HAP-1 (cell line): ENCODE data around the gene WDR4.
A peak's percentile ranks its signal among the peaks of the same experiment; 100 is the strongest.
"Not testable (repeated sequence)": the region's sequence is repeated elsewhere in the genome, so short reads cannot be mapped to it uniquely, and the experiment has no call there.

Source experiments
- DNase-seq, 2 experiments: peaks; one replicate each; pipeline ENCODE4 v3.0.0-alpha.2; 2016 to 2020; ENCODE audit warnings: low spot score in 2 of 2
- H3K27me3 ChIP-seq: fragments of 250-450 bp; sonication (Bioruptor Pico); 2 replicates; pipeline ENCODE4 v1.5.1; 2020; ENCODE audit warnings: low read depth, mild to moderate bottlenecking, moderate library complexity
- H3K36me3 ChIP-seq: fragments of 250-450 bp; sonication (Bioruptor Pico); replicated peaks from 2 replicates; pipeline ENCODE4 v1.5.1; 2020; ENCODE audit warnings: mild to moderate bottlenecking
- H3K4me1 ChIP-seq: fragments of 250-450 bp; sonication (Bioruptor Pico); 2 replicates; pipeline ENCODE4 v1.5.1; 2020; ENCODE audit warnings: mild to moderate bottlenecking
- H3K4me3 ChIP-seq: fragments of 250-450 bp; sonication (Bioruptor Pico); 2 replicates; pipeline ENCODE4 v1.5.1; 2020; ENCODE audit warnings: mild to moderate bottlenecking, moderate library complexity
- H3K9me3 ChIP-seq: fragments of 250-450 bp; sonication (Bioruptor Pico); 2 replicates; pipeline ENCODE4 v1.5.1; 2020; ENCODE audit warnings: mild to moderate bottlenecking, moderate library complexity
- in situ Hi-C: fragments of 300-500 bp; cut with MboI; formaldehyde crosslinking; loops from 3 replicates; pipeline ENCODE4 v1.14.3; 2020; ENCODE audit warnings: low sequenced_read_pairs, inconsistent platforms, mixed read lengths

WDR4 gene, protein sequence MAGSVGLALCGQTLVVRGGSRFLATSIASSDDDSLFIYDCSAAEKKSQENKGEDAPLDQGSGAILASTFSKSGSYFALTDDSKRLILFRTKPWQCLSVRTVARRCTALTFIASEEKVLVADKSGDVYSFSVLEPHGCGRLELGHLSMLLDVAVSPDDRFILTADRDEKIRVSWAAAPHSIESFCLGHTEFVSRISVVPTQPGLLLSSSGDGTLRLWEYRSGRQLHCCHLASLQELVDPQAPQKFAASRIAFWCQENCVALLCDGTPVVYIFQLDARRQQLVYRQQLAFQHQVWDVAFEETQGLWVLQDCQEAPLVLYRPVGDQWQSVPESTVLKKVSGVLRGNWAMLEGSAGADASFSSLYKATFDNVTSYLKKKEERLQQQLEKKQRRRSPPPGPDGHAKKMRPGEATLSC

DNA sequence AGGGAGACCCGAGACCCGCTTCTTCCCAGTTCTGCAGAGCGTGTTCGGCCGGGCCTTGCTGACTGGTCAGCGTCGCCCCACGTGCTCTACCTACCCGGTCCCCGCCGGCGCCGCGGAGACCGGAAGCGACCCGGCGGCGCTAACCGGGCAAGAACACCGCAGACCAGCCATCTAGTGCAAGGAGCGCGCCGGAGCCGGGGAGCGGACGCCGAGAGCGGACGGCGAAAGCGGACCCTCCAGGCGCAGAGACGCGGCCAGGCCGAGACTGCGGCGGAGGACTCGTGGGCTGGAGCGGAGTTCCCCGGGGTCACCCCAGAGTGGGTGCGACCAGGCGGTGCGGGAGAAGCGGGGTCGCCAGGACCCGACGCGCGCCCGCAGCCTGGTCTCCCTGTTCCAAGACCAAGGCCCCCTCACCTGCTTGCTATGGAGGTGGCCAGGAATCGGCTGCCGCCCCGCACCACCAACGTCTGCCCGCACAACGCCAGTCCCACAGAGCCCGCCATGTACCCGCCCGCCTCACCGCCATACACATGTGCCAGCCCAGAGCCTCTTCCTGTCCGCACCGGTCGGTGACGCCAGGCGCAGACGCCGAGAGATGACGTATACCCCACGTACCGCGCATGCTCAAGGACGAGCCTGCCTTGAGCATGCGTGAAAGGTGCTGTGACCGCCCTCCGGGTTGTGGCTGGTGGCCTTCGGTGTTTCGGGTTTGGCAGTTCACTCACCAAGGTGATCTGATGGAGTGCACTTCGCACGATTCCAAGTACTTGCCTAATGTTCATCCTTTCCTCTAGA is at the start of gene WDR4:
Gene WDR4, minus strand, starts transcription at position 547 of the 795 bp plus-strand sequence. Its CDS starts 44 bp downstream, at position 503.
- DNase-seq: peak; percentile 93 to 97
- H3K4me1 ChIP-seq: no peaks in the 10 kb centered on the region; the same call in 1 of the 2 replicates
- peak within 1 kb of the TSS; percentile 93 for H3K4me3 ChIP-seq
- in situ Hi-C loops: no loop called here
- peaks cover 23% of the 10 kb centered on the region for H3K36me3 ChIP-seq
- 0 out of 2 replicates have a peak, but pooled peaks cover 2% of the 10 kb centered on the region for H3K9me3 ChIP-seq
- no peaks in the 10 kb centered on the region for H3K27me3 ChIP-seq

DNA sequence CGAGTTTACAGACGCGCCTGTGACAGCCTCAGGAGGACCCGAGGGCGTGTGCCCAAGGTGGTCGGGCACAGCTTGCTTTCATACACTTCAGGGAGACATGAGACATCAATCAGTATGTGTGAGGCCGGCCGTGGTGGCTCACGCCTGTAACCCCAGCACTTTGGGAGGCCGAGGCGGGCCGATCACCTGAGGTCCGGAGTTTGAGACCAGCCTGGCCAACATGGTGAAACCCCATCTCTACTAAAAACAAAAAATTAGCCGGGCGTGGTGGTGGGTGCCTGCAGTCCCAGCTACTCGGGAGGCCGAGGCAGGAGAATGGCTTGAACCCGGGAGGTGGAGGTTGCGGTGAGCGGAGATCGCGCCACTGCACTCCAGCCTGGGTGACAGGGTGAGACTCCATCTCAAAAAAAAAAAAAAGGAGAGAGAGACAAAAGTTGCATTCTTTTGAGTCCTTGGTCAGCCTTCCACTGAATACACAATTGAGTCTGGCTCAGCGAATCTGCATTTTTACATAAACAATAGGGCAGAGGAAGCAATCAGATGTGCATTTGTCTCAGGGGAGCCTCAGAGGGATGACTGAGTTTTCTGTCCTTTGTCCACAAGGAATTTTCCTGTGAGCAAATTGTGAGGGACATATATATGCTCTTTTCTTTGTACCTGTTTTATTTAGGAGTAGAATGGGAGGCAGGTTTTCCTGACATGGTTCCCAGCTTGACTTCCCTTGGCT is 48.3 kb upstream of the WDR4 start:
- H3K4me1 ChIP-seq: peaks cover 26% of the 10 kb centered on the region
- H3K36me3 ChIP-seq, H3K27me3 ChIP-seq, in situ Hi-C loops, H3K9me3 ChIP-seq: not testable (repeated sequence)
- DNase-seq: peak; percentile 65 to 71
- peak overlapping the region; percentile 8 for H3K4me3 ChIP-seq

DNA sequence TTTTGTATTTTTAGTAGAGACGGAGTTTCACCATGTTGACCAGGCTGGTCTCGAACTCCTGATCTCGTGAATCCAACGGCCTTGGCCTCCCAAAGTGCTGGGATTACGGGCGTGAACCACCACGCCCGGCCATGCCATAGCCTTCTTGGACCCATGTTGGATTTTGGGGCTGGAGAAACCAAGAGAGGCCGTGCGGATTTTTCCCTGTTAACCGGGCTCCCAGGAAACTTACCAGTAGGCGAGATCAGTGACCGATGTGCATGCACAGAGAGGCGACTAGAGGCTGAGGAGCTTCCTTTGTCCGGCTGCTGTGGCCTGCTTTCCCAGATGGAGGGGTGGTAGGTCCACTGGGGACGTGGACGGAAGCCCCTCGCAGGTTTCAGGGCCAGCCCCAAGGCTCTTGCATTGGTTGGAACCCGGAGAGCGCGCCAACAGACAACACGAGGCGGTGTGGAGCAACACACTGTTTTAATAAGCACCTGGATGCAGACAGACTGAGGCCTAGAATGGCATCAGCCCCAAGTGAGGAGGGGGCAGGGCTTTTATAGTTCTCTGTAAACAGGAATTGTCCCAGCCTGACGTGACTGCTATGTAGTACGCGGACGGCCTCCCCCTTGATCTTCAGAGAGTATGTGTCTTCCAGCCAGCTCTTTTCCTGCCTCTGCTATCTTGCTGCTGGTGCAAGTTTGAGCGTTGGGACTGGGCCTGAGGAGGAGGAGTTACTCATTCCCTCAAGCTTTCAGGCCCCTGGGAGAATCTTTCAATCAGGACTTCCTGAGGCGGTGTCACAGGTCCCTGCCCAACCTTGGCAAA is 46.0 kb upstream of the WDR4 start, which contains the start of gene ERVH48-1:
Gene ERVH48-1, minus strand, starts transcription at position 517 of the 813 bp plus-strand sequence. CDS start 6,624 bp downstream, outside the sequence.
- H3K4me3 ChIP-seq: no peak within 1 kb of the TSS
- no peaks in the 10 kb centered on the region for H3K36me3 ChIP-seq
- peaks cover 26% of the 10 kb centered on the region for H3K4me1 ChIP-seq
- in situ Hi-C loops: no loop called here
- DNase-seq: peak in 1 of 2 experiments; percentile 48
- no peaks in the 10 kb centered on the region for H3K27me3 ChIP-seq
- no peaks in the 10 kb centered on the region for H3K9me3 ChIP-seq

DNA sequence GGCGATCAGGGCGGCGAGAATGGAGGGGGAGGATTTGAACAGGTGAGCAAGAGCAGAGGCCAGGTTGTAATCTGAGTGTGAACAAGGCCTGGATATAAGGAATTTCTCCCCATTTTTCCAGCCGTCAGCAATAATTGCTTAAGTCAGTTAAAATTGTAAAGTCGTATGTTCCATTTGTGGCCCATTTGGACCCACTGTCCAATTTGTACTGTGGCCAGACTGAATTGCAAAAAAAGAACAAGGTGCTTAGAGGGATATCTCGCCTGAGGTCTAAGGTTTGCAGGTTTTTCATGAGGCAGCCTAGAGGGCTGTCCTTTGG is 45.1 kb upstream of the WDR4 start:
- H3K4me3 ChIP-seq: no peak overlapping the region
- no peaks in the 10 kb centered on the region for H3K27me3 ChIP-seq
- DNase-seq: no peak
- no peaks in the 10 kb centered on the region for H3K36me3 ChIP-seq
- in situ Hi-C loops: no loop called here
- peaks cover 23% of the 10 kb centered on the region for H3K4me1 ChIP-seq
- no peaks in the 10 kb centered on the region for H3K9me3 ChIP-seq

DNA sequence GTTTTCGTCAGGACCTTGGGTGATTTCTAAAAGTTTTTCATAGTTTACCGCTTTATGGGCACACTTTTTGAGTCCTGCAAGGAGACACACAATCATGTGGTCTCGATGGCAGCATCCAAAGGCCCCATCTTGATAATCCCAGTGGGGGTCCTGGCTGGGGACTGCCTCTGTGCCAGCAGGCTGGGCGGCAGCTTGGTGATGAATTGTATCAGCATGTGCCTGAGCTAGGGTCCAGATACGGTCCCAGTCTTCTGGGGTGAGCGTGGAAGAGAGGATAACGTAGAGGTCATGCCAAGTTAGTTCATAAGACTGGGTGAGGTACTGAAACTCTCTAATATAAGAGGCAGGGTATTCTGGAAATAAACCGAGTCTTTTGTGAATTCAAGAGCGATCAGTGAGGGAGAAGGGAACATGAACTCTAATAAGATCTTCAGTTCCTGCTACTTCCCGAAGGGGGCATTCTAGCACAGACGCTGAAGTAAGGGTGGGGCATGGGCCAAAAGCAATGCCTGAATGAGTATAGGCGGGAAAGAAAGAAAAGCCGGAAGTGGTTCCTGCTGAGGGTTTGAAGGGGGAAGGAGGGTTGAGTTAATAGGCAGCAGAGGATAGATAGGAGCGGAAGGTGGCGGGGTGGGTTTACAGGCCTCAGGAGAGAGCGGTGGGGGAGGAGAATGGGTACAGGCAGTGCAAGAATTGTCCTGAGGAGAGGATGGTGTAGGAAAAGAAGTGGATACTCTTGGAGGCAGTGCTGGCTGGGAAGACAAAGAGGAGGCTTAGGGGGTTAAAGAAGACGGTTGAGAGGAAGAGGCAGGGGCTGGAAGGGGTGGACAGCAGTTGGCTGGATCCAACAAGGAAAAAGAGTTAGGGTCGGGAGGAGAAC is 44.5 kb upstream of the WDR4 start:
- Histone ChIP-seq H3K36me3 (no peaks in the 10 kb centered on the region), H3K4me3 (no peak overlapping the region)
- in situ Hi-C loops: no loop called here

DNA sequence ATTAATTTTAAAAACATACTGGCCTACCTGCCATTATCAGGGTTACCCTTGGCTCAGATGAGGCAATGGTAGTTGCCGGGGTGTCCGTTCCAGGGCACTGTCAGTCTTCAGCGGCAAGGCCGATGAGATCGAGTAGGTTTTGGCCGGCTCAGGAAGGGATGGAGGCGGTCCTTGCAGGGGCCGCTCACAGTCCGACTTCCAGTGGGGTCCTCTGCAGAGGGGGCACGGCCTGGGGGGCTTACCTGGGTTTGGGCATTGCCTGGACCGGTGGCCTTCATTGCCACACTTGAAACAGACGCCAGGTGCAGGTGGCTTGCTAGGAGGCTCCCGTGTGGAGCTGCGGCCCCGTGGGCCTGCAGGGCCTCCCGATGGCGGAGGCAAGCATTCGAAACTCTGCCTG is 43.6 kb upstream of the WDR4 start:
- no peak for DNase-seq
- Histone ChIP-seq H3K27me3 (no peaks in the 10 kb centered on the region), H3K9me3 (no peaks in the 10 kb centered on the region), H3K36me3 (no peaks in the 10 kb centered on the region), H3K4me3 (no peak overlapping the region), H3K4me1 (peaks cover 17% of the 10 kb centered on the region)
- in situ Hi-C loops: no loop called here

More for the DNA sequence above, 44.5 kb upstream of the WDR4 start:
- peaks cover 20% of the 10 kb centered on the region for H3K4me1 ChIP-seq
- no peaks in the 10 kb centered on the region for H3K27me3 ChIP-seq
- no peaks in the 10 kb centered on the region for H3K9me3 ChIP-seq
- peak; percentile 92 to 97 for DNase-seq

DNA sequence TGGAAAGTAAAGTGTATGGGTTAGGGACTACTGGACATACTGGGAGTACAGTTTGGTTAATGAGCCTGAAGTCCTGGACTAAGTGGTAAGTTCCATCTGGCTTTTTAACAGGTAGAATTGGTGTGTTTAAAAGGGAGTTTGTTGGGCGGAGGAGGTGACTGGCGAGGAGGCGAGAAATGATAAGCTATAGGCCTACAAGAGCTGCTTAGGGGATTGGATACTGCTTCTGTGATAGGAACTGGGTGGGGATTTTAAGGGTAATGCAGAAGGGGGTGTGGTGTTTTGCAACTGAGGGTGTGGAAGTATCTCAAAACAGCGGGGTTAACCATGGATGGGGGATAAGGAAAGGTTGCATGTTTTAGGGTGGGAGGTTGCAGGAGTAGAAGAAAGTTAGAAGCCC is 42.6 kb upstream of the WDR4 start:
- Histone ChIP-seq H3K9me3 (no peaks in the 10 kb centered on the region), H3K27me3 (no peaks in the 10 kb centered on the region), H3K4me3 (no peak overlapping the region), H3K4me1 (peaks cover 12% of the 10 kb centered on the region), H3K36me3 (no peaks in the 10 kb centered on the region)
- in situ Hi-C loops: no loop called here
- DNase-seq: no peak

DNA sequence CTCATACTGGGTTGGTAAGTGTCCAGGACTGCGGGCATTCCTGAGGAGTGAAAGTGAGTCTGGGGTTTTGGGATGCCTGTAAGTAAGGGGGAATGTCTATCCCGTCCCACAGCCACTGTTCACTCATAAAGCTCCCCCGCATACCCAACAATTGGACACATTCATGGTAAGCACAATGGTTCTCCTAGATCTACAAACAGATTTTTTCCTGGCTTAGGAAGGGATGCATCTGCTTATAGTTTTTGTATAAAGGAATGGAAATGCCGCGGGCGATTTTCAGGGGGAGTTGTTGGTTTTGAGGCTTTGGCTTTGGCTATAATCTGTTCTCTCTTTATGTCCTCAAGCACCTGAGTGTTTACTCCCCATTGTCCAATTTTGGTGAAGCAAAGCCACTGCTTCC is 39.0 kb upstream of the WDR4 start:
- Histone ChIP-seq H3K27me3 (no peaks in the 10 kb centered on the region), H3K36me3 (no peaks in the 10 kb centered on the region; the same call in 1 of the 2 replicates), H3K9me3 (no peaks in the 10 kb centered on the region), H3K4me1 (no peaks in the 10 kb centered on the region), H3K4me3 (no peak overlapping the region)
- DNase-seq: peak in 1 of 2 experiments; percentile 46
- in situ Hi-C loops: no loop called here

DNA sequence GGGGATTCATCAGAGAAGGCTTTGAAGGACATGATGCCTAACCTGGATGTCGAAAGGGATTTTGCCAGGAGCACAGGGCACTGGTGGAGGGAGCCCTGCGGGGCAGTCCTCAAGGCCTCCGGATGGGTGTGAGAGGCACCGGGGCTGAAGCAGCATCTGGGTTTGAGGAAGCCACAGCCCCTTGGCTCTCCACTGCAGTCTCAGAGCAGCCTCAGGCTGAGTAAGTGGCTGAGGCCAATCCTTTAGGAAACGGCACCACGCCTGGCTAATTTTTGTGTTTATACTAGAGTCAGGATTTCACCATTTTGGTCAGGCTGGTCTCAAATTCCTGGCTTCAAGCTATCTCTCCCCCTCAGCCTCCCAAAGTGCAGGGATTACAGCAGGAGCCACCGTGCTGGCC is 34.1 kb upstream of the WDR4 start:
- DNase-seq: no peak
- no peak overlapping the region for H3K4me3 ChIP-seq
- in situ Hi-C loops: no loop called here

DNA sequence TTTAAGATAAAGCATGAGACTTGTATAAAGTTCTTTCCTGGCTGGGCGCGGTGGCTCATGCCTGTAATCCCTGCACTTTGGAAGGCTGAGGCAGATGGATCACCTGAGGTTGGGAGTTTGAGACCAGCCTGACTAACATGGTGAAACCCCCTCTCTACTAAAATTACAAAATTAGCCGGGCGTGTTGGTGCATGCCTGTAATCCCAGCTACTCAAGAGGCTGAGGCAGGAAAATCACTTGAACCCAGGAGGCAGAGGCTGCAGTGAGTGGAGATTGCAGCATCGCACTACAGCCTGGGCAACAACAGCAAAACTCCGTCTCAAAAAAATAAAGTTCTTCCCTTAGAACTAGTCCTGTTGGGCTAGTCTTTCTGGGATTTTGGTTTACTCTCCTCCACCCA is 32.6 kb upstream of the WDR4 start:
- H3K4me1 ChIP-seq, in situ Hi-C loops: not testable (repeated sequence)

More for the DNA sequence above, 34.1 kb upstream of the WDR4 start:
- H3K4me1 ChIP-seq: no peaks in the 10 kb centered on the region
- no peaks in the 10 kb centered on the region for H3K27me3 ChIP-seq
- no peaks in the 10 kb centered on the region for H3K9me3 ChIP-seq
- peaks cover 27% of the 10 kb centered on the region for H3K36me3 ChIP-seq

DNA sequence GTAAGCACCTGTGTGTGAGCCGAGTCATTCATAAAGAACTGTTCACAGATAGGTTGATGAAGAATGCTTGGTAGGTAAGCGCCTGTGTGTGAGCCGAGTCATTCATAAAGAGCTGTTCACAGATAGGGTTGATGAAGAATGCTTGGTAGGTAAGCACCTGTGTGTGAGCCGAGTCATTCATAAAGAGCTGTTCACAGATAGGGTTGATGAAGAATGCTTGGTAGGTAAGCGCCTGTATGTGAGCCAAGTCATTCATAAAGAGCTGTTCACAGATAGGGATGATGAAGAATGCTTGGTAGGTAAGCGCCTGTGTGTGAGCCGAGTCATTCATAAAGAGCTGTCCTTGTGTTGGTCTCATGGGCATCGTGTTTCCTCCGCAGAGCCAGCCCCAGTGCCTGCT is 29.1 kb upstream of the WDR4 start:
- H3K4me3 ChIP-seq, H3K4me1 ChIP-seq, H3K27me3 ChIP-seq, DNase-seq, in situ Hi-C loops, H3K9me3 ChIP-seq: not testable (repeated sequence)
- peaks cover 65% of the 10 kb centered on the region for H3K36me3 ChIP-seq

More for the DNA sequence above, 32.6 kb upstream of the WDR4 start:
- H3K4me3 ChIP-seq, H3K9me3 ChIP-seq, H3K27me3 ChIP-seq, DNase-seq: not testable (repeated sequence)
- peaks cover 35% of the 10 kb centered on the region for H3K36me3 ChIP-seq

DNA sequence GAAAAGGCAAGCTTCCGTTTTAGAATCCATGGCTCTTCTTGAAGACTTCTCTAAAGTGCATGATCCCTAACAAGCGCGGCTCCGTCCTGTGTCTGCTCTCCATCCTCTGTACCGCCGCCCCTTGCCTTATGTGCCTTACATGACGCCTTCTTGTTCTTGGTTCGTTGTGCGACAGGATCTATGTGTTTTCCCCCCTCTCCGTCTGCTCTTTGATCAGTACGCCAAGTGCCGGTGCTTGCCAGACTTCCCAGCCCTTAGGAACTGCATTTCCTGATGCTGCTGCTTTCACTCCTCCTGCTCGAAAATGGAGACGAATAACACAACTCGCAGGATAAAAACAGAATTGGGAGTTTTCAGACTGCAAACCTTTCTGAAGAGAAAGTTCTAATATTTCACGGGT is 26.9 kb upstream of the WDR4 start:
- peaks cover 79% of the 10 kb centered on the region for H3K36me3 ChIP-seq
- H3K27me3 ChIP-seq: no peaks in the 10 kb centered on the region; the same call in 1 of the 2 replicates
- H3K9me3 ChIP-seq: no peaks in the 10 kb centered on the region
- no peak overlapping the region for H3K4me3 ChIP-seq
- in situ Hi-C loops: no loop called here
- no peak for DNase-seq
- no peaks in the 10 kb centered on the region for H3K4me1 ChIP-seq
